ENCODE data around the gene PHACTR4. TPM values are rescaled to one million over a fixed set of nuclear protein-coding genes. Genes with fewer than 3 reads are reported as not detected.

PHACTR4 gene
- total and polyA plus RNA-seq, 2 of the 13 experiments (the other 11 are each of a cell fraction or from before 2014, with no cell fraction given): 13.9 to 17.1 TPM

- TF ChIP-seq ESRRA (CRISPR knock-in tag; IDR thresholded peaks at IDR 0.05; ENCODE audit: low read depth): peak; percentile 22
- no peak for TF ChIP-seq TRIM24 (CRISPR knock-in tag; IDR thresholded peaks at IDR 0.05)
- TF ChIP-seq UBTF (CRISPR knock-in tag; IDR thresholded peaks at IDR 0.05): peak; percentile 89
- TF ChIP-seq ZNF24 (IDR thresholded peaks at IDR 0.05): no peak
- peak; percentile 47; the same call in 1 of the 2 replicates for TF ChIP-seq RAD21 (CRISPR knock-in tag; IDR thresholded peaks at IDR 0.05)
- peak; percentile 61; the same call in 1 of the 2 replicates for TF ChIP-seq MXD1 (CRISPR knock-in tag; IDR thresholded peaks at IDR 0.05)
- TF ChIP-seq KDM5A (IDR thresholded peaks at IDR 0.05; ENCODE audit: borderline replicate concordance, low read length): peak; percentile 65; the same call in 1 of the 2 replicates
- 0 out of 2 replicates have a peak, but pooled peaks have one; percentile 7 for TF ChIP-seq FOXO1 (CRISPR knock-in tag; IDR thresholded peaks at IDR 0.05)
- no peak for TF ChIP-seq ZNF597 (CRISPR knock-in tag; IDR thresholded peaks at IDR 0.05)
- peak; percentile 91; the same call in 1 of the 2 replicates for TF ChIP-seq ZSCAN9 (CRISPR knock-in tag; IDR thresholded peaks at IDR 0.05; ENCODE audit: borderline replicate concordance)
- TF ChIP-seq BCL3 (CRISPR knock-in tag; IDR thresholded peaks at IDR 0.05): no peak; the same call in 1 of the 2 replicates
- peak; percentile 11; the same call in 1 of the 2 replicates for TF ChIP-seq ZNF281 (CRISPR knock-in tag; IDR thresholded peaks at IDR 0.05; ENCODE audit: borderline replicate concordance)
- TF ChIP-seq SRSF1 (optimal IDR thresholded peaks at IDR 0.05; ENCODE audit: low read depth, low read length): peak; percentile 98
- peak; percentile 66 for TF ChIP-seq ZNF883 (CRISPR knock-in tag; IDR thresholded peaks at IDR 0.05; ENCODE audit: not compliant biosample characterization)
- TF ChIP-seq, protein P1, sequence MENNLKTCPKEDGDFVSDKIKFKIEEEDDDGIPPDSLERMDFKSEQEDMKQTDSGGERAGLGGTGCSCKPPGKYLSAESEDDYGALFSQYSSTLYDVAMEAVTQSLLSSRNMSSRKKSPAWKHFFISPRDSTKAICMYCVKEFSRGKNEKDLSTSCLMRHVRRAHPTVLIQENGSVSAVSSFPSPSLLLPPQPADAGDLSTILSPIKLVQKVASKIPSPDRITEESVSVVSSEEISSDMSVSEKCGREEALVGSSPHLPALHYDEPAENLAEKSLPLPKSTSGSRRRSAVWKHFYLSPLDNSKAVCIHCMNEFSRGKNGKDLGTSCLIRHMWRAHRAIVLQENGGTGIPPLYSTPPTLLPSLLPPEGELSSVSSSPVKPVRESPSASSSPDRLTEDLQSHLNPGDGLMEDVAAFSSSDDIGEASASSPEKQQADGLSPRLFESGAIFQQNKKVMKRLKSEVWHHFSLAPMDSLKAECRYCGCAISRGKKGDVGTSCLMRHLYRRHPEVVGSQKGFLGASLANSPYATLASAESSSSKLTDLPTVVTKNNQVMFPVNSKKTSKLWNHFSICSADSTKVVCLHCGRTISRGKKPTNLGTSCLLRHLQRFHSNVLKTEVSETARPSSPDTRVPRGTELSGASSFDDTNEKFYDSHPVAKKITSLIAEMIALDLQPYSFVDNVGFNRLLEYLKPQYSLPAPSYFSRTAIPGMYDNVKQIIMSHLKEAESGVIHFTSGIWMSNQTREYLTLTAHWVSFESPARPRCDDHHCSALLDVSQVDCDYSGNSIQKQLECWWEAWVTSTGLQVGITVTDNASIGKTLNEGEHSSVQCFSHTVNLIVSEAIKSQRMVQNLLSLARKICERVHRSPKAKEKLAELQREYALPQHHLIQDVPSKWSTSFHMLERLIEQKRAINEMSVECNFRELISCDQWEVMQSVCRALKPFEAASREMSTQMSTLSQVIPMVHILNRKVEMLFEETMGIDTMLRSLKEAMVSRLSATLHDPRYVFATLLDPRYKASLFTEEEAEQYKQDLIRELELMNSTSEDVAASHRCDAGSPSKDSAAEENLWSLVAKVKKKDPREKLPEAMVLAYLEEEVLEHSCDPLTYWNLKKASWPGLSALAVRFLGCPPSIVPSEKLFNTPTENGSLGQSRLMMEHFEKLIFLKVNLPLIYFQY (CRISPR knock-in tag; IDR thresholded peaks at IDR 0.05; ENCODE audit: borderline replicate concordance): peak; percentile 93
These were observed at the start of gene PHACTR4 (continued) for GRCh38 chr1:28369371-28370238.
